OCI-LY7 (cell line): ENCODE measurements around the gene EIF2S3.
"Not testable (repeated sequence)": the region's sequence is repeated elsewhere in the genome, so short reads cannot be mapped to it uniquely, and the experiment has no call there.

ENCODE experiments used
- EZH2phosphoT487 ChIP-seq: fragments of 200-600 bp; sonication (generic); IDR thresholded peaks from 2 replicates; pipeline ENCODE4 v1.6.1; 2018; ENCODE audit warnings: low read depth, borderline replicate concordance, mild to moderate bottlenecking, mixed run types, antibody characterized with exemption, low read length, moderate library complexity, mixed read lengths
- TF ChIP-seq, protein P1 (sequence below): fragments of 200-600 bp; sonication (generic); conservative IDR thresholded peaks from 2 replicates; pipeline ENCODE4 v1.5.1; 2014; ENCODE audit warnings: mild to moderate bottlenecking, antibody characterized with exemption, low read length, moderate library complexity, mixed read lengths

- TF ChIP-seq, protein P1, sequence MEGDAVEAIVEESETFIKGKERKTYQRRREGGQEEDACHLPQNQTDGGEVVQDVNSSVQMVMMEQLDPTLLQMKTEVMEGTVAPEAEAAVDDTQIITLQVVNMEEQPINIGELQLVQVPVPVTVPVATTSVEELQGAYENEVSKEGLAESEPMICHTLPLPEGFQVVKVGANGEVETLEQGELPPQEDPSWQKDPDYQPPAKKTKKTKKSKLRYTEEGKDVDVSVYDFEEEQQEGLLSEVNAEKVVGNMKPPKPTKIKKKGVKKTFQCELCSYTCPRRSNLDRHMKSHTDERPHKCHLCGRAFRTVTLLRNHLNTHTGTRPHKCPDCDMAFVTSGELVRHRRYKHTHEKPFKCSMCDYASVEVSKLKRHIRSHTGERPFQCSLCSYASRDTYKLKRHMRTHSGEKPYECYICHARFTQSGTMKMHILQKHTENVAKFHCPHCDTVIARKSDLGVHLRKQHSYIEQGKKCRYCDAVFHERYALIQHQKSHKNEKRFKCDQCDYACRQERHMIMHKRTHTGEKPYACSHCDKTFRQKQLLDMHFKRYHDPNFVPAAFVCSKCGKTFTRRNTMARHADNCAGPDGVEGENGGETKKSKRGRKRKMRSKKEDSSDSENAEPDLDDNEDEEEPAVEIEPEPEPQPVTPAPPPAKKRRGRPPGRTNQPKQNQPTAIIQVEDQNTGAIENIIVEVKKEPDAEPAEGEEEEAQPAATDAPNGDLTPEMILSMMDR: not testable (repeated sequence)
- not testable (repeated sequence) for TF ChIP-seq EZH2phosphoT487
Observed at GRCh38 chrX:24080245-24080644, 25.5 kb downstream of the EIF2S3 start.
